Rectal smooth muscle tissue (tissue), 1 donor: ENCODE measurements around the gene CUEDC1.
"Not testable (repeated sequence)": the region's sequence is repeated elsewhere in the genome, so short reads cannot be mapped to it uniquely, and the experiment has no call there.

Experiments used
- H3K27ac ChIP-seq: one replicate; pipeline ENCODE4 v1.7.0; 2013; ENCODE audit warnings: low read depth, low read length, inconsistent platforms
- H3K27me3 ChIP-seq: one replicate; pipeline ENCODE4 v1.7.0; 2013; ENCODE audit warnings: low read length; ENCODE audit not compliant: control insufficient read depth, insufficient read depth
- H3K36me3 ChIP-seq: one replicate; pipeline ENCODE4 v1.7.0; 2013; ENCODE audit warnings: low read length; ENCODE audit not compliant: control insufficient read depth, insufficient read depth
- H3K4me1 ChIP-seq: one replicate; pipeline ENCODE4 v1.7.0; 2013; ENCODE audit warnings: low read length; ENCODE audit not compliant: control insufficient read depth, insufficient read depth
- H3K4me3 ChIP-seq: one replicate; pipeline ENCODE4 v1.7.0; 2013; ENCODE audit warnings: low read length
- H3K9ac ChIP-seq: one replicate; pipeline ENCODE4 v1.7.0; 2013; ENCODE audit warnings: low read length

The CUEDC1 gene

DNA sequence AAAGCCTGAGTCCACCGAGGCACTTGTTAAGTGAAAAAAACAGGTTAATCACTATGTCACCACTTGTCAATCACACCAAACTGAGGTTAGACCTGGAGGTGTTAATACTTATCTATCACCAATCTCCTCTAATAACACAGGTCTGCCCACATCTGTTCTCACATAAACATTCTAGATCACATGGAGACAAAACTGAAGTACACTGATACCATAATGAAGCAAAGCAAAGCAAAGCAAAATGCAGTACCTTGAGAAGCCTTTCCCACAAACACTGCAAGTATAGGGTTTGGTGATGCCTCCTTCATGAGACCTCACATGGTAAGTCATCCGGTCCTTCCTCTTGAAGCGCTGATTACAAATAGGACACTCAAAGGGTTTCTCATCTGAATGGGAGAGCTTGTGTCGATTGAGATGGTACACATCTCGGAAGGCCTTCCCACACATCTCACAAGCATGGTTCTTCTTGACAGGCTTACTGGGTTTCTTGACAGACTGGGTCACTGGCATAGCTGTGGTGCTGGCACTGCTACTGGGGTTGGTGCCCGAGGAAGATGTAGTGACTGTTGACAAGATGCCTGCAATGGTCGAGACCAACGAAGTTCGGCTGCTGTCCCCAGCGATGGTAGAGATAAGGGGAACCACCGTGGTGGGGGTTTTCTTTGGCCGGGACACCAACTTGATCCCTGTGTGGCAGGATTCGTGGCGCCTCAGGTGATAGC is 27.4 kb upstream of the CUEDC1 start:
- Histone ChIP-seq H3K36me3 (peaks cover 18% of the 10 kb centered on the region), H3K4me1 (peaks cover 45% of the 10 kb centered on the region), H3K27ac (no peak overlapping the region), H3K27me3 (no peaks in the 10 kb centered on the region), H3K9ac (no peak overlapping the region), H3K4me3 (no peak overlapping the region)

DNA sequence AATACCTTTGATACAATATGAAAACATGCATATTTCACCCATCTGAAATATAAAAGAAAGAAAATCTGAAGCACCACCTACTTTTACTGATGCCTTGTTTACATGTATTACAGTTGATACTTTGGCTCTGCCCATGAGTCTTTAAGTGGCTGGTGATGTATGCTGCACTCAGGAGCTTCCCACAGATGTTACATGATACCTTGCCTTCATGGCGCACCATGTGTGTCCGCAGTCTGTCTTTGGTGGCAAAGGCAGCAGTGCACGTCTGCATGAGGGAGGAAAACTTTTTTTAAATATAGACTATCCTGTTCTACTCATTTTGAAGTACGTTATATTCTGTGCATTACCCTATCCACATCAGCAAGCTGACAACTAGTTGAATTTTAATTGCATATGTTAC is 25.3 kb upstream of the CUEDC1 start:
- Histone ChIP-seq H3K36me3 (peaks cover 30% of the 10 kb centered on the region), H3K4me1 (peaks cover 38% of the 10 kb centered on the region), H3K4me3 (no peak overlapping the region), H3K27me3 (no peaks in the 10 kb centered on the region), H3K9ac (no peak overlapping the region), H3K27ac (no peak overlapping the region)

DNA sequence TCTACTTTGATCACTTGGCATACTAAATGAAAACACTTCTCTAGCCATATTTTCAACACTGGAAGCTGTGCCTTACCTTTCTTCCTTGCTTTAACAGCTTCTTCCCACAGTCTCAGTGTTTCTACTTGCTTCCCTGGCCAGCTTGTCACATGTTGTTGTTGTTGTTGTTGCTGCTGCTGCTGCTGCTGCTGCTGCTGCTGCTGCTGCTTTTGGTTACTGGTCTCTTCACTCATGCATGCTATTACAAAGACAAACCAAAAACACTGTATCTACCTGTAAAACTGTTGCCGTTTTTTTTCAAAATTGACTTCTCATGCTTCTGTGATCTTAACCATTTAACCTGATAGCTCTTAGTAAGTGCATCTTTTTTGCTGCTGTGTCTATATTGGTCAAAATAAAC is 23.9 kb upstream of the CUEDC1 start:
- peaks cover 38% of the 10 kb centered on the region for H3K36me3 ChIP-seq
- no peak overlapping the region for H3K4me3 ChIP-seq
- H3K27me3 ChIP-seq: no peaks in the 10 kb centered on the region
- no peak overlapping the region for H3K27ac ChIP-seq
- no peak overlapping the region for H3K9ac ChIP-seq
- H3K4me1 ChIP-seq: peaks cover 29% of the 10 kb centered on the region

GRCh38 chr17:57976594-57976993 is 21.4 kb upstream of the CUEDC1 start:
- Histone ChIP-seq H3K27ac (no peak overlapping the region), H3K27me3 (no peaks in the 10 kb centered on the region), H3K36me3 (peaks cover 36% of the 10 kb centered on the region), H3K4me3 (no peak overlapping the region), H3K9ac (no peak overlapping the region), H3K4me1 (peaks cover 7% of the 10 kb centered on the region)

DNA sequence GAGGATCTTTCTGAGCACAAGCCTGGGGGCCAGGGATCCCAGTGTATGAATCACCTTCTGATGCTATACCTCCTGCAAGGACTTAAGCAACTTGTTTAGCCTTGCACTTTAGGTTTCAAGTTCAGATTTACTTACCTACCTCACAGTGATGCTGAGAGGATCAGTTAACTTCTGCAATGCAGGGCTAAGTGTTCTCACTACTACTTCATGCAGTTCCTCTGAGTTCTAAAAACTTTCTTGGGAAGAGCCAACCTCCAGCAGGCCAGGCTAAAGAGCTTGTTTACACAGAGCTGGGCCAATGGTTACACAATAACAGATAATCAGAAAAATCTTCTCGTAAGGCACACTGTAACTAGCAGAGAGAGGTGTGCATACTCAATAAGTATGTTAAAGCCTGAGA is 19.8 kb upstream of the CUEDC1 start:
- Histone ChIP-seq H3K36me3 (peaks cover 31% of the 10 kb centered on the region), H3K9ac (no peak overlapping the region), H3K27ac (no peak overlapping the region)

DNA sequence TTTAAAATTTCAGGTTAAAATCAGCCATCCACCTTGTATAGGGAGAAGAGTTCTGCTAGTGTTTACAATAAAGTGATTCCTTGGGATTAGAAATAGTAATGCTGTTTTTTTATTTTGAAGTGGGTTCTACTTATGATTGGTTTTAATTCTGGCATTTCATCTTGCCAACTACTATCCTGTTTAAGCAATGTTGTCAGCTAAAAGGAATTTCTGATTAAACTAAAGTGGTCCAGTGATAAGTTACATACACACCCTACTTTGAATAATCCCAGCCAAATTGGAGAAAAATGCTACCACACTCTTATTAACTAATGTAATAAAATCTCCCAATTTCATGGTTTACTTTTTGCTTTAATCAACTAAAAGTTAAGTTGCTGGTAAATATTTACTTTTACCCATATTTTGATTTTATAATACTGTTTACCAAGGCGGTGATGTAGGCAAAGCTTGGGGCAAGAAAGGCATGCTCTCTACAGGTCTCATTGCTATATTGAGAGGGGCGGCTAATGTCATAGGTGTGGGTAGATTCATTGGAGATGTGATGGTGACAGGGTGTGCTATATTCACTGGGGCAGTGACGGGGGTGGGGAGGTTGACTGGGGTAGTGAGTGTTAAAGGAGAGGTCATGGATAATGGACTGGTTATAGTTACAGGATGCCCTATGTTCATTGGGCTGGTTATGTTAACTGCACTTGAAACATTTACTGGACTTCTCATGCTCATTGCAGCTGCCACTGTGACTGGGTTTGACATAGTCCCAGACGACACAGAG is 19.0 kb upstream of the CUEDC1 start:
- not testable (repeated sequence) for H3K27me3 ChIP-seq, H3K27ac ChIP-seq, H3K9ac ChIP-seq

More for the DNA sequence above, 19.8 kb upstream of the CUEDC1 start:
- H3K4me3 ChIP-seq: no peak overlapping the region
- H3K4me1 ChIP-seq: peaks cover 7% of the 10 kb centered on the region
- no peaks in the 10 kb centered on the region for H3K27me3 ChIP-seq

DNA sequence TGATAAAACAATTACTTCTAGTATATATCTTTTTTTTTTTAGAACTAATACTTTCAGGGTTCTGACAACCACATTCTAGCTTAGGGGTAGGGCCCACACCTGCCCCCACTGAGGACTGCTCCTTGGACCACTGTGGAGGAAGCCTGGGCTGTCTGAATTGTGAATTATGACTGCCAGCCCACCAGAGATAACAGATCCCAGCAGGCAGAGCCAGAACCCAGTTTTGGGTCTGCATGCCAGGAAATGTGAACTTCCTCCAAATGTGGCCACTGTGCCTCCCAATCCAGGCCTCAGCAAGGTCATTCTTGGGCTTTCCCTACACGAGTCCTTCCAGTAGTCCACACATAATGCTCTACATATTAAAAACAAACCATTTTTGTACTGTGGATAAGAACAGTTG is 16.9 kb upstream of the CUEDC1 start:
- Histone ChIP-seq H3K27ac (no peak overlapping the region), H3K36me3 (peaks cover 18% of the 10 kb centered on the region), H3K9ac (no peak overlapping the region), H3K4me3 (no peak overlapping the region), H3K27me3 (no peaks in the 10 kb centered on the region), H3K4me1 (peaks cover 7% of the 10 kb centered on the region)

More for the DNA sequence above, 19.0 kb upstream of the CUEDC1 start:
- peaks cover 31% of the 10 kb centered on the region for H3K36me3 ChIP-seq
- H3K4me3 ChIP-seq, H3K4me1 ChIP-seq: not testable (repeated sequence)

GRCh38 chr17:57971572-57971971 is 16.4 kb upstream of the CUEDC1 start:
- Histone ChIP-seq H3K27me3 (no peaks in the 10 kb centered on the region), H3K4me1 (peaks cover 7% of the 10 kb centered on the region), H3K36me3 (peaks cover 12% of the 10 kb centered on the region), H3K9ac (no peak overlapping the region), H3K4me3 (no peak overlapping the region), H3K27ac (no peak overlapping the region)

DNA sequence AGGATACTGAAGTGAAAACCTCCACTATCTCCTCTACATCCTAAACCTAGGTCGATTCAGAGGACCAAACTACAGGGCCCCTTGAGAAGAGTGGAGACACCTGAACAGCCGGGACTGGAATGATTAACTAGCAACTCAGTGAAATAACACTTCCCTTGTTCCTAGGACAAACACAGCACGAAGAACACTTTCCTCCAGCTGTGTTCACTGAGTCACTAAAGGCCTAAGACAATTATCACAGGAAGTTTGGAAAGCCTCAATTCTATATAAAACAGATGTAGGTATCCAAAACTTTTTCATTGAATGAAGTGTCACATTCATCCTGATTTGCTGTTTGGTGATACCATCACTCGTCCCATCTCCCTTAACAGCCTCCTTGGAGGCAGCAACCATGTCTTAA is 15.5 kb upstream of the CUEDC1 start:
- H3K4me3 ChIP-seq: no peak overlapping the region
- H3K9ac ChIP-seq: no peak overlapping the region
- no peaks in the 10 kb centered on the region for H3K27me3 ChIP-seq
- peaks cover 7% of the 10 kb centered on the region for H3K36me3 ChIP-seq
- H3K27ac ChIP-seq: no peak overlapping the region
- peaks cover 7% of the 10 kb centered on the region for H3K4me1 ChIP-seq

GRCh38 chr17:57968456-57968855 is 13.2 kb upstream of the CUEDC1 start:
- H3K27ac ChIP-seq: no peak overlapping the region
- no peaks in the 10 kb centered on the region for H3K27me3 ChIP-seq
- H3K4me1 ChIP-seq: no peaks in the 10 kb centered on the region
- H3K36me3 ChIP-seq: no peaks in the 10 kb centered on the region
- no peak overlapping the region for H3K9ac ChIP-seq
- no peak overlapping the region for H3K4me3 ChIP-seq

DNA sequence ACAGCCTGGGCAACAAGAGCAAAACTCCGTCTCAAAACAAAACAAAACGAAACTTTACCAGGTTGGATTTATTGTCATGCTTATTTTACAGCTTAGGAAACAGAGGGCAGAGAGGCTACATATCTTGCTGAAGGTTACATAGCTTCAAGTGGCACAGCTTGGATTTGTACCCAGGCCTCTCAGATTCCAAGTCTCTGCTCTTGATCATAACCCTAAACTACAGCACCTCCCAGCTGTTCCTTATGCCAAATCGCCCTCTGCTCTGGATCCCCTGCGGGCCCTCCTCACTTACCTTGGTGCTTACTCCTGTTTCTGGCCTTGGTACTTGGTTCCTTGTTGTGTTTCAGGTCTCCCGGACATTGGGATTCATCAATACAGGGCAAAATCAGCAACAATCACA is 11.7 kb upstream of the CUEDC1 start:
- no peak overlapping the region for H3K9ac ChIP-seq
- H3K27me3 ChIP-seq: no peaks in the 10 kb centered on the region
- H3K4me3 ChIP-seq: no peak overlapping the region
- no peak overlapping the region for H3K27ac ChIP-seq
- no peaks in the 10 kb centered on the region for H3K4me1 ChIP-seq
- H3K36me3 ChIP-seq: no peaks in the 10 kb centered on the region

- Histone ChIP-seq H3K27me3 (no peaks in the 10 kb centered on the region), H3K27ac (peak overlapping the region; percentile 13), H3K36me3 (no peaks in the 10 kb centered on the region), H3K9ac (no peak overlapping the region), H3K4me3 (no peak overlapping the region), H3K4me1 (no peaks in the 10 kb centered on the region)
Measured at GRCh38 chr17:57966246-57966645, 11.0 kb upstream of the CUEDC1 start.
